SK-N-MC (cell line): Measurements from ENCODE around the gene ASB14.

ENCODE experiments used
- EZH2 ChIP-seq: fragments of 200-600 bp; sonication (generic); IDR thresholded peaks from one replicate; pipeline ENCODE4 v1.6.1; 2017; ENCODE audit warnings: antibody characterized with exemption
- FOXP2 ChIP-seq: optimal IDR thresholded peaks from 2 replicates; pipeline ENCODE3; 2011; ENCODE audit warnings: mild to moderate bottlenecking, moderate library complexity; ENCODE audit not compliant: insufficient read depth; ENCODE audit errors: extremely low read length, control extremely low read depth
- POLR2AphosphoS5 ChIP-seq: IDR thresholded peaks from 2 replicates; pipeline ENCODE4 v1.6.1; 2012; ENCODE audit warnings: mild to moderate bottlenecking, low read depth, low read length, borderline replicate concordance

DNA sequence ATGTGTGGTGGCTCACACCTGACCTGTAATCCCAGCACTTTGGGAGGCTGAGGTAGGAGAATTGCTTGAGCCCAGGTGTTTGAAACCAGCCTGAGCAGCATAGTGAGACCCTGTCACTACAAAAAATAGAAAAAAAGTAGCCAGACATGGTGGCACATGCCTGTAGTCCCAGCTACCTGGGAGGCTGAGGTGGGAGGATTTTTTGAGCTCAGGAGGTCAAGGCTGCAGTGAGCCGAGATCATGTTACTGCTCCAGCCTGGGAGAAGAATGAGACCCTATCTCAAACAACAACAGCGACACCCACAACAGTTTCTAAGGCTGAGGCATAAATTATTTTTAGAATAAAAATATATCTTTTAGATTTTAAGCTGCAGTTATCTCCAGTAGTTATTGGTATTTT is 58.7 kb downstream of the ASB14 start:
- TF ChIP-seq EZH2 (no peak), POLR2AphosphoS5 (no peak), FOXP2 (no peak)
